Fibroblast of mammary gland (primary cell): ENCODE data around the gene GGN.
"Not testable (repeated sequence)": the region's sequence is repeated elsewhere in the genome, so short reads cannot be mapped to it uniquely, and the experiment has no call there.

ENCODE experiments used
- DNase-seq: peaks from one replicate; pipeline ENCODE4 v3.0.0-alpha.2; 2010; ENCODE audit warnings: low read depth
- H3K4me3 ChIP-seq: 2 replicates; pipeline ENCODE4 v1.5.1; 2011; ENCODE audit warnings: low read depth, mild to moderate bottlenecking, low read length, moderate library complexity; ENCODE audit not compliant: control insufficient read depth
- CTCF ChIP-seq: conservative IDR thresholded peaks from 2 replicates; pipeline ENCODE4 v1.5.1; 2011; ENCODE audit warnings: low read depth, low read length, inconsistent platforms; ENCODE audit not compliant: control insufficient read depth, insufficient read depth

Gene GGN

GRCh38 chr19:38374332-38375097 is 13.3 kb downstream of the GGN start, which contains the start of gene PSMD8:
Gene PSMD8 (plus strand): TSS chr19:38374571. CDS start chr19:38374602, 31 bp downstream.
- TF ChIP-seq CTCF = no peak
- DNase-seq = peak; percentile 96
- H3K4me3 ChIP-seq = peak within 1 kb of the TSS; percentile 75

GRCh38 chr19:38373907-38374331 is 13.9 kb downstream of the GGN start:
- TF ChIP-seq CTCF = peak; percentile 0
- H3K4me3 ChIP-seq = peak overlapping the region; percentile 75
- DNase-seq = no peak

GRCh38 chr19:38371081-38371480 is 16.8 kb downstream of the GGN start:
- peak; percentile 26 for DNase-seq
- TF ChIP-seq CTCF = no peak
- no peak overlapping the region for H3K4me3 ChIP-seq

GRCh38 chr19:38370299-38370698 is 17.5 kb downstream of the GGN start:
- no peak overlapping the region for H3K4me3 ChIP-seq
- DNase-seq = no peak
- no peak for TF ChIP-seq CTCF

GRCh38 chr19:38369584-38369983 is 18.2 kb downstream of the GGN start:
- H3K4me3 ChIP-seq = no peak overlapping the region
- TF ChIP-seq CTCF = no peak
- DNase-seq = no peak

GRCh38 chr19:38367041-38367440 is 20.8 kb downstream of the GGN start:
- DNase-seq = no peak
- TF ChIP-seq CTCF = no peak
- no peak overlapping the region for H3K4me3 ChIP-seq

GRCh38 chr19:38362946-38363688 is 24.7 kb downstream of the GGN start:
- not testable (repeated sequence) for DNase-seq, H3K4me3 ChIP-seq
